RWPE2 (cell line): ENCODE measurements around the gene MTRF1.

ENCODE experiments used
- ATAC-seq: fragments of 200-7000 bp; cut with Tn5 transposase; 3 replicates; pipeline ENCODE4 v1.9.1; 2021; ENCODE audit warnings: low read depth
- DNase-seq: peaks from one replicate; pipeline ENCODE4 v3.0.0-alpha.2; 2020; ENCODE audit warnings: low spot score
- H3K27ac ChIP-seq: fragments of 450-650 bp; 2 replicates; pipeline ENCODE4 v1.5.1; 2017; ENCODE audit warnings: mild to moderate bottlenecking; ENCODE audit not compliant: poor library complexity, severe bottlenecking
- H3K27me3 ChIP-seq: fragments of 250-450 bp; sonication (Bioruptor Pico); 2 replicates; pipeline ENCODE4 v1.5.1; 2021; ENCODE audit warnings: mild to moderate bottlenecking, moderate library complexity; ENCODE audit not compliant: insufficient read depth, poor library complexity, severe bottlenecking
- H3K36me3 ChIP-seq: fragments of 250-450 bp; sonication (Bioruptor Pico); 2 replicates; pipeline ENCODE4 v1.5.1; 2020; ENCODE audit warnings: low read depth, mild to moderate bottlenecking, moderate library complexity
- H3K4me1 ChIP-seq: fragments of 250-450 bp; sonication (Bioruptor Pico); 2 replicates; pipeline ENCODE4 v1.5.1; 2021; ENCODE audit warnings: mild to moderate bottlenecking, moderate library complexity; ENCODE audit not compliant: insufficient read depth, poor library complexity, severe bottlenecking
- H3K4me3 ChIP-seq: fragments of 250-450 bp; sonication (Bioruptor Pico); 2 replicates; pipeline ENCODE4 v1.5.1; 2021; ENCODE audit warnings: mild to moderate bottlenecking, moderate library complexity; ENCODE audit not compliant: severe bottlenecking
- H3K9me3 ChIP-seq: fragments of 250-450 bp; sonication (Bioruptor Pico); 2 replicates; pipeline ENCODE4 v1.5.1; 2021; ENCODE audit warnings: mild to moderate bottlenecking, moderate library complexity; ENCODE audit not compliant: severe bottlenecking
- CTCF ChIP-seq: fragments of 450-650 bp; IDR thresholded peaks from one replicate; pipeline ENCODE4 v1.5.1; 2017; ENCODE audit warnings: mild to moderate bottlenecking, moderate library complexity; ENCODE audit not compliant: poor library complexity, severe bottlenecking

The MTRF1 gene

DNA sequence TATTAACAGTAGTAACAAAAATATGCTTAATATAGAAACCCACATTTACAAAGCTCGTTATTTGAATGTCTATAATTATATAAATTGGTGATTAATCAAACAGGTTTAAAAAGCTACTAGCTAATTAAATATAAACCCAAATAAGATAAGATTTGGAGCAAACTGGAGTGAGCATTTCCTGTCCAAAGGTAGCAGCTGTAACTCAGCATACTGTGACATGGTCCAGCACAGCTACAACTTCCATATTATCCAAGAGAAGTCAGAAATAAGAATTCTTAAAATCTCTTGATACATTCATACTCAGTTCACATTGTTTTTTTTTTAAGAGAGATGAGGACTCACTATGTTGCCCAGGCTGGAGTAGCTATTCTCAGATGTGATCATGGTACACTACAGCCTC lies 8.5 kb downstream of the MTRF1 start:
- Histone ChIP-seq H3K27me3 (no peaks in the 10 kb centered on the region), H3K9me3 (no peaks in the 10 kb centered on the region), H3K4me1 (peaks cover 3% of the 10 kb centered on the region), H3K27ac (no peak overlapping the region), H3K4me3 (no peak overlapping the region), H3K36me3 (peaks cover 59% of the 10 kb centered on the region)
- DNase-seq (no peak), ATAC-seq (no peak)
- no peak for TF ChIP-seq CTCF

DNA sequence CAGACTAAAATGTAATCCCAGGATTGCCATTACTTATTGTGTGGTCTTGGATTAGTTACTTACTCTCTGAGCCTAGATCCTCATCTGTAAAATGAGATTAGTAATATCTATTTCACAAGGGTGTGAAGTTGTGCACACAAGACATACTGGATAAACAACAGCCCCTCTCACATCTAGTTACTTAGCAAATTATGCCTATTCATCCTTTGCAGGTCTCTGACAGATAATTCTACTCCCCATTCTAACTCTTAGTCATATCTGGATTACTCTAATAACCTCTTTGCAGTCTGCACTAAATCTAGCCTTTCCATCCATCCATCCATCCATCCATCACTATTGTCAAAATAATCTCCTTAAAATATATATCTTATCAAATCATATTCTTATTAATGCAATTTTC lies 12.4 kb downstream of the MTRF1 start:
- ATAC-seq (no peak), DNase-seq (no peak)
- Histone ChIP-seq H3K4me1 (no peaks in the 10 kb centered on the region), H3K9me3 (no peaks in the 10 kb centered on the region), H3K27ac (no peak overlapping the region), H3K27me3 (no peaks in the 10 kb centered on the region), H3K4me3 (no peak overlapping the region), H3K36me3 (peaks cover 33% of the 10 kb centered on the region)
- no peak for TF ChIP-seq CTCF

- no peak for DNase-seq
- no peak for ATAC-seq
- H3K4me3 ChIP-seq, result no peak overlapping the region
- no peaks in the 10 kb centered on the region for H3K9me3 ChIP-seq
- H3K27me3 ChIP-seq, result no peaks in the 10 kb centered on the region
- peaks cover 6% of the 10 kb centered on the region for H3K36me3 ChIP-seq
- TF ChIP-seq CTCF, result no peak
- no peak overlapping the region for H3K27ac ChIP-seq
- no peaks in the 10 kb centered on the region for H3K4me1 ChIP-seq
These were observed 16.3 kb downstream of the MTRF1 start for GRCh38 chr13:41246969-41247680.

DNA sequence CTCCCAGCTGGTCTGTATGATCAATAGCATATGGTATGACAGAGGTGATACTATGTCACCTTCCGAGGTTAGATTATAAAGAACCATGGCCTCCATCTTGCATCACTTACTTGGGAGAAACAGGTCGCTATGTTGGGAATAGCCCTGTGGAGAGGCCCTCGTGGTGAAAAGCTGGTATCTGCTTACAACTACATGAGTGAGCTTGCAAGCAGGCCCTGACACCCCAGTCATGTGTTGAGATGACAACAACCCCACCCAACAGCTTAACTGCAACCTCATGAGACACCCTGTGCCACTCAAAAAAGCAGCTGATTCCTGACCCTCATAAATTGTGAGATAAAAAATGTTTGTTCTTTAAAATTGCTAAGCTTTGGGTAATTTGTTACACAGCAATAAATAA lies 18.8 kb downstream of the MTRF1 start:
- H3K4me3 ChIP-seq, result no peak overlapping the region
- no peaks in the 10 kb centered on the region for H3K27me3 ChIP-seq
- TF ChIP-seq CTCF, result no peak
- no peaks in the 10 kb centered on the region; the same call in 1 of the 2 replicates for H3K36me3 ChIP-seq
- no peak for DNase-seq
- no peaks in the 10 kb centered on the region for H3K9me3 ChIP-seq
- no peak overlapping the region for H3K27ac ChIP-seq
- no peak for ATAC-seq
- no peaks in the 10 kb centered on the region for H3K4me1 ChIP-seq

- ATAC-seq (no peak), DNase-seq (no peak)
- Histone ChIP-seq H3K27me3 (no peaks in the 10 kb centered on the region), H3K9me3 (no peaks in the 10 kb centered on the region), H3K4me1 (no peaks in the 10 kb centered on the region), H3K36me3 (no peaks in the 10 kb centered on the region), H3K4me3 (no peak overlapping the region), H3K27ac (no peak overlapping the region)
- TF ChIP-seq CTCF, result no peak
These were observed 21.8 kb downstream of the MTRF1 start for GRCh38 chr13:41241626-41242025.
